GM12874 (cell line): ENCODE results near the gene FADS1.
A peak's percentile ranks its signal among the peaks of the same experiment; 100 is the strongest.

Experiments used
- CTCF ChIP-seq: IDR thresholded peaks from 2 replicates; pipeline ENCODE4 v1.5.1; 2011; ENCODE audit warnings: low read depth, mild to moderate bottlenecking, control low read depth, low read length, moderate library complexity; ENCODE audit not compliant: insufficient read depth

FADS1 gene

DNA sequence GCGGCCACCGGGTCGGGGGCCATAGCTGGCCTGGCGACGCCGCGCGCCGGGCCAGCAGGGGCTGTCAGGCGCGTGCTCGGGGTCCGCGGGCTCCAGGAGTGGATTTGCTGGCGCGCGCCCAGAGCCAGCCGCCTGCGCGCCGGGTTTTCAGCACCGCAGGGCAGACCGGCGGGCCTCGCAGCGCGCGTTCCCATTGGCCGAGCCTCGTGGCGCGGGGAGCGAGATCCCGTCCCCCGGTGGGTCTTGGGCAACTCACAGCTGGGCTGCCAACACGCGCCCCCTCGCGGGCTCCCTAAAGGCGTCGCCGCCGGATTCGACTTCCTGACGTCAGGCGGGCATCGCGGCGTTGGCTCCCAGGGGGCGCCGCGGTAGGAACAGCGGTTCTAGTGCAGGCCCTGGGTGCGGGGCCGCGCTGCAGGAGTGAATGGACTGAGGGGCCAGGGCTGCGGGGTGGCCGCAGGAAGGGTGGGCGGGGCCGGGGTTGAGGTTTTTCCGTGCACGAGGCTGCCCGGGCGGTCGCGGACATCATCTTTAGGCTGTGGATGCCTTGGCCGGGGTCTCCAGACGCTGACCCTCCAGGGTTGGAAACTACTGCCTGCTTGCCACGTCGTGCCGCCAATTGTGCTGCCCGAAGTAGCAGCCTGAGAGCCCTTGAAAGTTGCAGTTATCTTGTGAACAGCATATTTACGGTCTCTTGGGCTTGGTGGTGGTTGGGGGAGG lies at the start of gene FADS1:
FADS1 (minus strand) TSS at position 268 of the 720 bp plus-strand sequence; CDS start at position 194, 74 bp downstream.
- peak; percentile 82 for TF ChIP-seq CTCF

- TF ChIP-seq CTCF, result no peak
These were observed 49.6 kb upstream of the FADS1 start for GRCh38 chr11:61866231-61866957.

DNA sequence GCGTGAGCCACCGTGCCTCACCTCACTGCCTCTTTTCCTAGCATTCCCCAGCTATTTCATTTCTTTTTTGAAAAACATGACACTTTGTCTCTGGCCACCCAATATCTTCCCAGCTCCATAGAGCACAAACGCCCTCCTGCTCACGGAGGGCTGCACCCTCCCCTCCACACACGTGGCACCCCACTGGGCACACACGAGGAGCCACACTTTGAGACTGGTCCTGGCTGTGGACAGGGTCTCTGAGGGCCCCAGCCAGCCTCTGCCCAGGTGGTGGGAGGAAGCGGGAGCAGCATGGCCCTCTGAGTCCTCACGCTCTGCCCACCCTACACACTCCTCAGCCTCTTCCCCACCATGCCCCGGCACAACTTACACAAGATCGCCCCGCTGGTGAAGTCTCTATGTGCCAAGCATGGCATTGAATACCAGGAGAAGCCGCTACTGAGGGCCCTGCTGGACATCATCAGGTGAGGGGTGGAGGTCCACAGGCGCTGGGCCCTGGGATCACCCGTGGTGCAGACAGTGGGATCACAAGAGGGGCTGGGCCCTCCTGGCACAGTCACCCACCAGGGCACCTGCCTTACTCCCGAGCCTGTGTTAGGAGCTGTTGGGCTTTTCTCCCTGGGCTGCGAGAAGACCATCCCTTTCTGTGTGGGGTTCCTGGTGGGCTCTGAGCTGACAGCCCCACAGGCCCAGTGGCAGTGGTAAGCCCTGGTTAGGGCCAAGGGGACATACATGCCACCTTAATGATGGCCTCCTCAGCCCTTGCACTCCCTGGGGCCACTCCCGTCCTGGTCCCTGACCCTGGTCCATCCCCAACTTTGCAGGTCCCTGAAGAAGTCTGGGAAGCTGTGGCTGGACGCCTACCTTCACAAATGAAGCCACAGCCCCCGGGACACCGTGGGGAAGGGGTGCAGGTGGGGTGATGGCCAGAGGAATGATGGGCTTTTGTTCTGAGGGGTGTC lies 48.3 kb upstream of the FADS1 start:
- TF ChIP-seq CTCF, result no peak

DNA sequence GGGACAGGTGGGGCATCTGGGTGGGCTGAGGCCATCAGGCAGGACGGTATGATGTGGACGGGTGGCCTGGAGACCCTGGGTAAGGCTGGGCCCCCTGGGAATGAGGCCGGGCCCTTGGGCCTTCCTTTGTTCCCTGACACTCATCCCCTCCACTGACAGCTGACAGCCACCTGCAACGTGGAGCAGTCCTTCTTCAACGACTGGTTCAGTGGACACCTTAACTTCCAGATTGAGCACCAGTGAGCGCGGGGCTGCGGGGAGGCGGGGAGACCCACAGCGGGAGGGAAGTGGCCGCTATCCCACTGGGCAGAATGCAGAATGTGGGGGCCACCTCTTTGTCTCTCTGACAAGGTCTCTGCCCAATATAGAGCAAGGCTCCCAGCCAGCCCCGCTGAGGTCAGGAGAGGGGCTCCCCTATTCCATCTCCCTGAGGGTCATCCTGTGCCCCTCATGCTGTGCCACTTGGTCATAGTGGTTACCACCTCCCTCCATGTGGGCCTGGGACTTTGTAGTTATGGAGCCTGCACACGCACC lies 46.8 kb upstream of the FADS1 start:
- no peak for TF ChIP-seq CTCF

GRCh38 chr11:61862714-61863547 lies 46.1 kb upstream of the FADS1 start:
- no peak for TF ChIP-seq CTCF

- TF ChIP-seq CTCF, result no peak
These were observed 44.8 kb upstream of the FADS1 start for GRCh38 chr11:61861634-61862033.
